Measurements from ENCODE around the gene WWOX. TPM values are rescaled to one million over a fixed set of nuclear protein-coding genes. Genes with fewer than 3 reads are reported as not detected.

WWOX gene
- polyA plus RNA-seq, 4 donors = 4.9 to 15.8 (median 7.0) TPM

GRCh38 chr16:79008036-79008868 is 908.8 kb downstream of the WWOX start:
- no peak for DNase-seq
- no peaks in the 10 kb centered on the region for H3K27me3 ChIP-seq (ENCODE audit: control insufficient read depth in 3 of 3, insufficient read depth in 3 of 3, low read length in 3 of 3)
- 87 to 94% (median 90%) methylated on average over 9 of the region's 9 CpGs for WGBS, 3 donors
- H3K4me3 ChIP-seq (ENCODE audit: low read depth in 1 of 3, low read length in 3 of 3) = no peak overlapping the region
- FAIRE-seq = no peak
- no peak overlapping the region for H3K27ac ChIP-seq (ENCODE audit: low read depth in 1 of 3, low read length in 2 of 3)
- peaks cover 0 to 6% of the 10 kb centered on the region in 2 donors for H3K9me3 ChIP-seq (ENCODE audit: control insufficient read depth in 2 of 2, insufficient read depth in 1 of 2, low read depth in 1 of 2, low read length in 1 of 2)
- no peaks in the 10 kb centered on the region for H3K36me3 ChIP-seq (ENCODE audit: control insufficient read depth in 3 of 3, insufficient read depth in 2 of 3, low read depth in 1 of 3, low read length in 3 of 3)
- H3K4me1 ChIP-seq (ENCODE audit: control insufficient read depth in 3 of 3, insufficient read depth in 2 of 3, low read depth in 1 of 3, low read length in 2 of 3) = peaks cover 0 to 21% (median 0%) of the 10 kb centered on the region in 3 donors

GRCh38 chr16:79008869-79009179 is 909.4 kb downstream of the WWOX start:
- Histone ChIP-seq H3K27me3 (ENCODE audit: control insufficient read depth in 3 of 3, insufficient read depth in 3 of 3, low read length in 3 of 3) (no peaks in the 10 kb centered on the region), H3K4me3 (ENCODE audit: low read depth in 1 of 3, low read length in 3 of 3) (no peak overlapping the region), H3K27ac (ENCODE audit: low read depth in 1 of 3, low read length in 2 of 3) (no peak overlapping the region), H3K9me3 (ENCODE audit: control insufficient read depth in 2 of 2, insufficient read depth in 1 of 2, low read depth in 1 of 2, low read length in 1 of 2) (peaks cover 0 to 6% of the 10 kb centered on the region in 2 donors), H3K4me1 (ENCODE audit: control insufficient read depth in 3 of 3, insufficient read depth in 2 of 3, low read depth in 1 of 3, low read length in 2 of 3) (peaks cover 0 to 15% (median 0%) of the 10 kb centered on the region in 3 donors), H3K36me3 (ENCODE audit: control insufficient read depth in 3 of 3, insufficient read depth in 2 of 3, low read depth in 1 of 3, low read length in 3 of 3) (no peaks in the 10 kb centered on the region)
- 77 to 87% (median 80%) methylated on average over 7 of the region's 7 CpGs for WGBS, 3 donors
- DNase-seq (no peak), FAIRE-seq (no peak)

GRCh38 chr16:79009896-79010295 is 910.4 kb downstream of the WWOX start:
- FAIRE-seq (no peak), DNase-seq (no peak)
- H3K27me3 ChIP-seq (ENCODE audit: control insufficient read depth in 3 of 3, insufficient read depth in 3 of 3, low read length in 3 of 3) = no peaks in the 10 kb centered on the region
- H3K27ac ChIP-seq (ENCODE audit: low read depth in 1 of 3, low read length in 2 of 3) = no peak overlapping the region
- WGBS, 3 donors = 87 to 94% (median 92%) methylated on average over 4 of the region's 4 CpGs
- H3K9me3 ChIP-seq (ENCODE audit: control insufficient read depth in 2 of 2, insufficient read depth in 1 of 2, low read depth in 1 of 2, low read length in 1 of 2) = peaks cover 0 to 6% of the 10 kb centered on the region in 2 donors
- no peaks in the 10 kb centered on the region for H3K36me3 ChIP-seq (ENCODE audit: control insufficient read depth in 3 of 3, insufficient read depth in 2 of 3, low read depth in 1 of 3, low read length in 3 of 3)
- H3K4me3 ChIP-seq (ENCODE audit: low read depth in 1 of 3, low read length in 3 of 3) = no peak overlapping the region
- peaks cover 0 to 5% (median 0%) of the 10 kb centered on the region in 3 donors for H3K4me1 ChIP-seq (ENCODE audit: control insufficient read depth in 3 of 3, insufficient read depth in 2 of 3, low read depth in 1 of 3, low read length in 2 of 3)

- no peaks in the 10 kb centered on the region for H3K36me3 ChIP-seq (ENCODE audit: control insufficient read depth in 3 of 3, insufficient read depth in 2 of 3, low read depth in 1 of 3, low read length in 3 of 3)
- H3K27ac ChIP-seq (ENCODE audit: low read depth in 1 of 3, low read length in 2 of 3) = no peak overlapping the region
- no peak overlapping the region for H3K4me3 ChIP-seq (ENCODE audit: low read depth in 1 of 3, low read length in 3 of 3)
- no peaks in the 10 kb centered on the region for H3K27me3 ChIP-seq (ENCODE audit: control insufficient read depth in 3 of 3, insufficient read depth in 3 of 3, low read length in 3 of 3)
- WGBS, 3 donors = 96 to 99% (median 97%) methylated on average over 3 of the region's 3 CpGs
- H3K9me3 ChIP-seq (ENCODE audit: control insufficient read depth in 2 of 2, insufficient read depth in 1 of 2, low read depth in 1 of 2, low read length in 1 of 2) = peaks cover 0 to 6% of the 10 kb centered on the region in 2 donors
- H3K4me1 ChIP-seq (ENCODE audit: control insufficient read depth in 3 of 3, insufficient read depth in 2 of 3, low read depth in 1 of 3, low read length in 2 of 3) = no peaks in the 10 kb centered on the region
- DNase-seq (no peak), FAIRE-seq (no peak)
Measured at GRCh38 chr16:79011282-79011681, 911.8 kb downstream of the WWOX start.

- no peak for FAIRE-seq
Measured at GRCh38 chr16:79012671-79013434, 913.4 kb downstream of the WWOX start.

GRCh38 chr16:79013930-79014660 is 914.6 kb downstream of the WWOX start:
- no peak overlapping the region for H3K4me3 ChIP-seq (ENCODE audit: low read depth in 1 of 3, low read length in 3 of 3)
- no peak for DNase-seq
- 80 to 92% (median 85%) methylated on average over 17 of the region's 17 CpGs for WGBS, 3 donors
- H3K4me1 ChIP-seq (ENCODE audit: control insufficient read depth in 3 of 3, insufficient read depth in 2 of 3, low read depth in 1 of 3, low read length in 2 of 3) = no peaks in the 10 kb centered on the region
- H3K36me3 ChIP-seq (ENCODE audit: control insufficient read depth in 3 of 3, insufficient read depth in 2 of 3, low read depth in 1 of 3, low read length in 3 of 3) = no peaks in the 10 kb centered on the region
- H3K9me3 ChIP-seq (ENCODE audit: control insufficient read depth in 2 of 2, insufficient read depth in 1 of 2, low read depth in 1 of 2, low read length in 1 of 2) = no peaks in the 10 kb centered on the region
- no peak for FAIRE-seq
- H3K27ac ChIP-seq (ENCODE audit: low read depth in 1 of 3, low read length in 2 of 3) = no peak overlapping the region
- H3K27me3 ChIP-seq (ENCODE audit: control insufficient read depth in 3 of 3, insufficient read depth in 3 of 3, low read length in 3 of 3) = no peaks in the 10 kb centered on the region

More at GRCh38 chr16:79012671-79013434, 913.4 kb downstream of the WWOX start:
- Histone ChIP-seq H3K27me3 (ENCODE audit: control insufficient read depth in 3 of 3, insufficient read depth in 3 of 3, low read length in 3 of 3) (no peaks in the 10 kb centered on the region), H3K36me3 (ENCODE audit: control insufficient read depth in 3 of 3, insufficient read depth in 2 of 3, low read depth in 1 of 3, low read length in 3 of 3) (no peaks in the 10 kb centered on the region), H3K4me3 (ENCODE audit: low read depth in 1 of 3, low read length in 3 of 3) (no peak overlapping the region), H3K27ac (ENCODE audit: low read depth in 1 of 3, low read length in 2 of 3) (no peak overlapping the region), H3K9me3 (ENCODE audit: control insufficient read depth in 2 of 2, insufficient read depth in 1 of 2, low read depth in 1 of 2, low read length in 1 of 2) (peaks cover 0 to 5% of the 10 kb centered on the region in 2 donors), H3K4me1 (ENCODE audit: control insufficient read depth in 3 of 3, insufficient read depth in 2 of 3, low read depth in 1 of 3, low read length in 2 of 3) (no peaks in the 10 kb centered on the region)
- 73 to 85% (median 84%) methylated on average over 15 of the region's 15 CpGs for WGBS, 3 donors
- no peak for DNase-seq

GRCh38 chr16:79018650-79019429 is 919.4 kb downstream of the WWOX start:
- H3K9me3 ChIP-seq (ENCODE audit: control insufficient read depth in 2 of 2, insufficient read depth in 1 of 2, low read depth in 1 of 2, low read length in 1 of 2) = no peaks in the 10 kb centered on the region
- H3K4me3 ChIP-seq (ENCODE audit: low read depth in 1 of 3, low read length in 3 of 3) = no peak overlapping the region
- no peak for FAIRE-seq
- H3K36me3 ChIP-seq (ENCODE audit: control insufficient read depth in 3 of 3, insufficient read depth in 2 of 3, low read depth in 1 of 3, low read length in 3 of 3) = no peaks in the 10 kb centered on the region
- no peak overlapping the region for H3K27ac ChIP-seq (ENCODE audit: low read depth in 1 of 3, low read length in 2 of 3)
- no peak for DNase-seq
- no peaks in the 10 kb centered on the region for H3K4me1 ChIP-seq (ENCODE audit: control insufficient read depth in 3 of 3, insufficient read depth in 2 of 3, low read depth in 1 of 3, low read length in 2 of 3)
- 89 to 95% (median 89%) methylated on average over 13 of the region's 13 CpGs for WGBS, 3 donors
- H3K27me3 ChIP-seq (ENCODE audit: control insufficient read depth in 3 of 3, insufficient read depth in 3 of 3, low read length in 3 of 3) = no peaks in the 10 kb centered on the region

- no peaks in the 10 kb centered on the region for H3K36me3 ChIP-seq (ENCODE audit: control insufficient read depth in 3 of 3, insufficient read depth in 2 of 3, low read depth in 1 of 3, low read length in 3 of 3)
- H3K27me3 ChIP-seq (ENCODE audit: control insufficient read depth in 3 of 3, insufficient read depth in 3 of 3, low read length in 3 of 3) = no peaks in the 10 kb centered on the region
- H3K9me3 ChIP-seq (ENCODE audit: control insufficient read depth in 2 of 2, insufficient read depth in 1 of 2, low read depth in 1 of 2, low read length in 1 of 2) = no peaks in the 10 kb centered on the region
- no peak overlapping the region for H3K27ac ChIP-seq (ENCODE audit: low read depth in 1 of 3, low read length in 2 of 3)
- FAIRE-seq (no peak), DNase-seq (no peak)
- no peak overlapping the region for H3K4me3 ChIP-seq (ENCODE audit: low read depth in 1 of 3, low read length in 3 of 3)
- H3K4me1 ChIP-seq (ENCODE audit: control insufficient read depth in 3 of 3, insufficient read depth in 2 of 3, low read depth in 1 of 3, low read length in 2 of 3) = no peaks in the 10 kb centered on the region
- WGBS, 3 donors = 66 to 83% (median 70%) methylated on average over 3 of the region's 3 CpGs
Measured at GRCh38 chr16:79019431-79019830, 920.0 kb downstream of the WWOX start.
